IgD-negative memory B cell (primary cell): Measurements from ENCODE around the gene OBSL1. TPM values are rescaled to one million over a fixed set of nuclear protein-coding genes. Genes with fewer than 3 reads are reported as not detected.

Experiments
- H3K27ac Mint-ChIP-seq, 3 donors: one replicate each; pipeline ENCODE4 v1.8.0; 2020 to 2022; ENCODE audit warnings: mild to moderate bottlenecking in 3 of 3, mixed read lengths in 3 of 3, moderate library complexity in 1 of 3
- H3K27me3 Mint-ChIP-seq: one replicate; pipeline ENCODE4 v1.8.0; 2021; ENCODE audit warnings: mixed read lengths
- H3K36me3 Mint-ChIP-seq: one replicate; pipeline ENCODE4 v1.8.0; 2020; ENCODE audit warnings: mild to moderate bottlenecking, mixed read lengths
- H3K4me1 Mint-ChIP-seq, 3 donors: one replicate each; pipeline ENCODE4 v1.8.0; 2020 to 2022; ENCODE audit warnings: mixed read lengths in 3 of 3, mild to moderate bottlenecking in 1 of 3
- H3K4me3 Mint-ChIP-seq, 4 donors: one replicate each; pipeline ENCODE4 v1.8.0; 2020 to 2022; ENCODE audit warnings: mild to moderate bottlenecking in 4 of 4, mixed read lengths in 4 of 4, moderate library complexity in 3 of 4
- H3K9me3 Mint-ChIP-seq, 3 donors: one replicate each; pipeline ENCODE4 v1.8.0; 2020 to 2021; ENCODE audit warnings: mixed read lengths in 3 of 3, mild to moderate bottlenecking in 1 of 3
- polyA plus RNA-seq: library from polyadenylated mRNA; unstranded; fragments of 300-500 nt; fragmentation: Illumina TruSeq; gene quantifications from one replicate; pipeline ENCODE4 v1.2.3, GENCODE V29; 2021

The OBSL1 gene
- polyA plus RNA-seq, 1 donor from 2014 or later: not detected

- H3K27ac Mint-ChIP-seq: no peak overlapping the region
- H3K36me3 Mint-ChIP-seq: peaks cover 5% of the 10 kb centered on the region
- peaks cover 0 to 9% (median 8%) of the 10 kb centered on the region in 3 donors for H3K4me1 Mint-ChIP-seq
- H3K9me3 Mint-ChIP-seq: no peaks in the 10 kb centered on the region
- no peak overlapping the region for H3K4me3 Mint-ChIP-seq
- peaks cover 12% of the 10 kb centered on the region for H3K27me3 Mint-ChIP-seq
Measured at GRCh38 chr2:219505585-219505984, 65.8 kb downstream of the OBSL1 start.

DNA sequence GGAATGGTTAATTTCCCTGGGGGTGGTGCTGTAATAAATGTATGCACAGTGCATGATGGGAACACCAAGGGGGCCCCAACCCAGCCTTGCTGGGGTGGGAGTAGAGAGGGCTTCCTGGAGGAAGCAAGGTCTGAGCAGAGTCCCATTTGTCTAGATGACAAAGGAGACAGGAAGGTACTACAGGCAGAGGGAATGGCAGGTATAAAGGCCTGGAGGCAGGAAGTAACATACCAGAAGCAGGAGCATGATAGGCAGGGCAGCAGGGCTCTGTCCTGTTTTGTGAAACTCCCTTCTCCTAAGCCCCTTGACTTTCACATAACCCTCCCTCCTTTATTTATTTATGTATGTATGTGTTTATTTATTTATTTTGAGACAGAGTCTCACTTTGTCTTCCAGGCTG, 68.7 kb downstream of the OBSL1 start:
- H3K27ac Mint-ChIP-seq: no peak overlapping the region

DNA sequence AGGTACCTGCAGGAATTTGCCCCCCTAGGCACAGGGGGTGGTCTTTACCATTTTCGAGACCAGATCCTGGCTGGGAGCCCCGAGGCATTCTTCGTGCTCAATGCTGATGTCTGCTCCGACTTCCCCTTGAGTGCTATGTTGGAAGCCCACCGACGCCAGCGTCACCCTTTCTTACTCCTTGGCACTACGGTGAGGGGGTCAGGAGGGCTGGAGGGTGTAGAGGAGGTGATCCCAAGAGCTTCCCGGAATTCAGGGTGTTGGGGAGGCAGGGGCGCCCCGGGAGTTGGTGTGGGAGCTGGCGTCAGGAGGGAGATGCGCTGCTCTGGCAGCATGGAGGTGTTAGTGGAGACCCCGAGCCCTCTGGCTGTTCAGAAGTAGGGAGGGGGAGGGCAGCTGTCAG, 69.5 kb downstream of the OBSL1 start:
- peaks cover 12 to 18% (median 13%) of the 10 kb centered on the region in 3 donors for H3K4me1 Mint-ChIP-seq
- no peaks in the 10 kb centered on the region for H3K9me3 Mint-ChIP-seq
- peaks cover 7% of the 10 kb centered on the region for H3K27me3 Mint-ChIP-seq
- no peak overlapping the region for H3K27ac Mint-ChIP-seq
- H3K4me3 Mint-ChIP-seq: no peak overlapping the region
- peaks cover 5% of the 10 kb centered on the region for H3K36me3 Mint-ChIP-seq

More for the DNA sequence above, 68.7 kb downstream of the OBSL1 start:
- H3K27me3 Mint-ChIP-seq: peaks cover 2% of the 10 kb centered on the region
- no peaks in the 10 kb centered on the region for H3K9me3 Mint-ChIP-seq
- H3K4me1 Mint-ChIP-seq: peaks cover 12 to 14% (median 13%) of the 10 kb centered on the region in 3 donors
- peaks cover 5% of the 10 kb centered on the region for H3K36me3 Mint-ChIP-seq
- H3K4me3 Mint-ChIP-seq: no peak overlapping the region

Other genes starting within 250 kb of the OBSL1 start
- not detected for gene RESP18, start 238.8 kb downstream of the OBSL1 start, polyA plus RNA-seq
- 49.9 TPM for gene DNPEP, start 183.6 kb downstream of the OBSL1 start, polyA plus RNA-seq
- not detected for gene DES, start 153.2 kb downstream of the OBSL1 start, polyA plus RNA-seq
- not detected for gene SPEG, start 136.7 kb downstream of the OBSL1 start, polyA plus RNA-seq
- gene GMPPA, start 72.6 kb downstream of the OBSL1 start, polyA plus RNA-seq: 24.4 TPM
- not detected for gene ASIC4, start 57.1 kb downstream of the OBSL1 start, polyA plus RNA-seq
- 3.9 TPM for gene CHPF, start 27.7 kb downstream of the OBSL1 start, polyA plus RNA-seq
- gene TMEM198, start 27.5 kb downstream of the OBSL1 start, polyA plus RNA-seq: 0.28 TPM
- not detected for gene INHA, start 771 bp upstream of the OBSL1 start, polyA plus RNA-seq
- 9.2 TPM for gene STK11IP, start 26.3 kb upstream of the OBSL1 start, polyA plus RNA-seq
- not detected for gene SLC4A3, start 56.1 kb upstream of the OBSL1 start, polyA plus RNA-seq